NCI-H82 treated with DMSO at 0.1 percent for 48 hours (cell line): ENCODE measurements around the gene RUFY3.
A peak's percentile ranks its signal among the peaks of the same experiment; 100 is the strongest.
"Not testable (repeated sequence)": the region's sequence is repeated elsewhere in the genome, so short reads cannot be mapped to it uniquely, and the experiment has no call there.

Source experiments
- DNase-seq: peaks from one replicate; lab custom pipeline; 2025; ENCODE audit not compliant: unreplicated experiment; lab: John Stamatoyannopoulos, UW

Gene RUFY3, protein sequence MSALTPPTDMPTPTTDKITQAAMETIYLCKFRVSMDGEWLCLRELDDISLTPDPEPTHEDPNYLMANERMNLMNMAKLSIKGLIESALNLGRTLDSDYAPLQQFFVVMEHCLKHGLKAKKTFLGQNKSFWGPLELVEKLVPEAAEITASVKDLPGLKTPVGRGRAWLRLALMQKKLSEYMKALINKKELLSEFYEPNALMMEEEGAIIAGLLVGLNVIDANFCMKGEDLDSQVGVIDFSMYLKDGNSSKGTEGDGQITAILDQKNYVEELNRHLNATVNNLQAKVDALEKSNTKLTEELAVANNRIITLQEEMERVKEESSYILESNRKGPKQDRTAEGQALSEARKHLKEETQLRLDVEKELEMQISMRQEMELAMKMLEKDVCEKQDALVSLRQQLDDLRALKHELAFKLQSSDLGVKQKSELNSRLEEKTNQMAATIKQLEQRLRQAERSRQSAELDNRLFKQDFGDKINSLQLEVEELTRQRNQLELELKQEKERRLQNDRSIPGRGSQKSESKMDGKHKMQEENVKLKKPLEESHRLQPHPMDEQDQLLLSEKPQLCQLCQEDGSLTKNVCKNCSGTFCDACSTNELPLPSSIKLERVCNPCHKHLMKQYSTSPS

DNA sequence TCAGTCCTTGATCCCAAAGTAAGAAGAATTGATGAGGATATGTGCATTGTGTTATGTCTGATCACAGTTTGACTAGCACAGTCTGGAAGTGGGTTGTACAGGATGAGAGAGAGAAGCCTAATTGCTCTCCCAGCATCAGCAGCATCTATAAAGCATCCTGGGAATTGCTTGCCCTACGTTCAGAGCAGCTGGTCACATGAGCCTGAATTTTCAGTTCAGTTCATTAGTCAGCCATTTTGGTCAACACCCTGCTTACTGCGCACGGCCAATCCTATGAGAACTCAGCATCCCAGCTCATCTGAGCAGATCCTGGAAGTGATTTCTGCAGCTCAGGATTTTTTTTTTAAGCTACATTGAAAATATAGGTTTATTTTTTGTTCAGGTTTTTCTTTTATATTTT is at the start of gene RUFY3:
Gene RUFY3 (plus strand): TSS at position 218 of the 400 bp plus-strand sequence. CDS start 610 bp downstream, outside the sequence.
- peak; percentile 82 for DNase-seq

DNA sequence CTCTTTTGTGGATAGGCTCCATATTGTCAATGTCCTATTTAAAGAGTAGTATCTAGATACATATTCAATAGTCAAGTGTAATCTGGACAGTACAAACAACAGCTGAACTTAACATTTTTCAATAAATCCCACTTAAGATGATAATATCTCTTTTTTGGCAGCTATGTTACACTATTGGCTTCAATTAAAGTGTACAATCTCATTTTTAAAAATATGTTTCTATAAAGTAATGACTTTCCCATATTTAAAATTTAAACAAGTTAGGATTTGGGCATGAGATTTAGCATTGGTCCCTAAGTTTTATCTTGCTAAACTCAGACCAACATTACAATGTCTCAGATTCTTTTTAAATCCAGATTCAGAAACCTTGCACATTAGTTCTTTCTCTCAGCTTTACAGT is 47.6 kb upstream of the RUFY3 start:
- no peak for DNase-seq

DNA sequence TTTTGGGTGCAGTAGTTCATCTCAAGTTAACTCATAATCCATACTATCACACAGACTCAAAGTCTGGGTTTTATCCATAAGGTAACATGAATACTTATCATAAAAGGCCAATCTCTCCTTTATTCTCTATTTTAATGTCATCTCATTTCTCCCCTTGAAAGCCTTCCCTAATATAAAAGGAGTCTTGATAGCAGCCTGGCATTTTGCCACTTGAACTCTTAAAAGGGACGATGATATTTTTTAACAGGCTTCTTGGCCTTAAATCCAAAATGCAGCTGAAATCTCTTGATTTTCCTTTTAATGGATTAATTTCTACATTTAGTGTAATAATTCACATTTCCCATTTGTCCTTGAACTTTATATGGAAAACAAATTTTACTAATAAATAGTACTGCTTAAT is 47.0 kb upstream of the RUFY3 start:
- no peak for DNase-seq

DNA sequence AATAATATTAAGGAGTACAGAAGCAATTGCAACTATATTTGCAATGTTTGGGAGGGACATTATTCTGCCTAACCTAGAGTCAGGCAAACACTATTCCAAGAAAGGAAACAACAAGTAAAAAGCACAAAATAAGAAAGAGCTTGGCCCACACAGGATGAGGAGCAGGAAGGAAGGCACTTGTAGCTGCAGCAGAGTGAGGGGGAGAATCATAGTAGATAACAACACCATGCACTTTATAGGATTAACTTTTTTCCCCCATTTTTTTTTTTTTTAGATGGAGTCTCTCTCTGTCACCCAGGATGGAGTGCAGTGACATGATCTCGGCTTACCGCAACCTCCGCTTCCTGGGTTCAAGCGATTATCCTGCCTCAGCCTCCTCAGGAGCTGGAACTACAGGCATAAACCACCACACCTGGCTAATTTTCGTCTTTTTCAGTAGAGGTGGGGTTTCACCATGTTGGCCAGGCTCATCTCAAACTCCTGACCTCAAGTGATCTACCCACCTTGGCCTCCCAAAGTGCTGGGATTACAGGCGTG is 45.1 kb upstream of the RUFY3 start:
- no peak for DNase-seq

DNA sequence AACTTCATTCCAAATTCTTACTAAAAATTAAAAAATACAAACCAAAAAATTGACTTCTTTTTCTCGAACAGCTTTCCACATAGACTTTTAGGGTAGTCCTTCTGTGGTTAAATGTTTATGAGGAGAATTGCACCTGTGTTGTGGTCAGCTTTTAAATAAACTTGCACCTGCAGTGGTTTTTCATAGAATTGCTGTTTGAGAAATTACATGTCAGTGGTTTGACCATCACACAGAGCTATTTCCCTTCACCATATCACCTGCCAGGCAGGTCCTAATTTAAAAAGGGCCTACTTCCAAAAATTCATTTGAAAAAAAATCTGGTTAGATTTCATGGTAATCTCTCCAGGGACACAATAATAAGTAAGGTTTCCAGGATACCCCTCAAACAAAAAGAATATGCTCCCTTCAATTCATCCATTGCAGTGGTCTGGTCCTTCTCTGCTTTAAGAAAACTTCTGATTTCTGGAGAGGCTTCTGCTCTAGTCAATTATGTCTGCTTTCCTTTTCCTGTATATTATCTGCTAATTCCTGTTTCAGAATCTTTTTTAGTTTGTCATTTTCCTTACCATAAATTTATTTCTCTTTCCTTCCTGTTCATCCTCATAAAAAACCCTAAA is 43.3 kb upstream of the RUFY3 start:
- DNase-seq, result no peak

DNA sequence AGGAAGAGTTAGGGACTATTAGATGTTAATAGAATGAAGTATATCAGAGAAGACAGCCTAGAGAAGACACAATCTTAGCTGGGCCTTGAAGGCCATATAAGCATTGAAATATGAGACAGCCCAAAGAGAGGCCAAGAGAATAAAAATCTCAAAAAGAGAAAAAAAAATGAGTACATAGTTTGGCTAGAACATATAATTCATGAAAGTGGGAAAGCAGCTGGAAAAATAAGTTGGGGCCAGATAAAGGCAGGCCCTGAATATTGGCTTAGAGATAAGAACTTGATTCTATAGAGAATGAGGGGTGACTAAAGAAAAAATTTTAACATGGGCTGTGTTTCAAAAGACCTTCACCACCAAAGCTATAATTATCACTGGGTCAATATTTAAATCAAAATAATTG is 40.8 kb upstream of the RUFY3 start:
- DNase-seq, result no peak

DNA sequence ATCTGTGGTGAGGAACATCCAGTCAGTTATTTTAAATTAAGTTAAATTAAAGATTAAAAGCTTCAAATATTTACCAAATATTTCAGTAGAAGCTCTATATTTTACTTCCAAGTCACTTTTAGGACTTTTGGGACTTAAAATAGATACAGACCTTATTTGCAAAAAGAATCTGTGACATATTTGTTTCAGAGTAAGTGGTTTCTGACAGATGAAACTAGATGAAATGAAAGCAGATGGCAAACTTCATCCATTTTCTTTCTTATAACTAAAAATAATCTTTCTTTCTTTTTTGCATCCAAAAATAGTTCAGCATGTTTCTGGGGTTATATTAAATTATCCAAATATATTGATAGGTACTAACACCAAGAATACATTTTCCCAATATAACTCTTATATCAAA is 40.1 kb upstream of the RUFY3 start:
- no peak for DNase-seq

DNA sequence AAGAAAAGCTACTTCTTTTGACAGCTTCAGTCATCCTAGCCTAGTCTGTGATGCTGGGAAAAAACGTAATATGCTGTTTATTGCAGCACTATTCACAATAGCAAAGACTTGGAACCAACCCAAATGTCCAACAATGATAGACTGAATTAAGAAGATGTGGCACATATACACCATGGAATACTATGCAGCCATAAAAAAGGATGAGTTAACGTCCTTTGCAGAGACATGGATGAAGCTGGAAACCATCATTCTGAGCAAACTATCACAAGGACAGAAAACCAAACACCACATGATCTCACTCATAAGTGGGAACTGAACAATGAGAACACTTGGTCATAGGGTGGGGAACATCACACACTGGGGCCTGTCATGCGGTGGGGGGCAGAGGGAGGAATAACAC is 39.6 kb upstream of the RUFY3 start:
- DNase-seq, result not testable (repeated sequence)

DNA sequence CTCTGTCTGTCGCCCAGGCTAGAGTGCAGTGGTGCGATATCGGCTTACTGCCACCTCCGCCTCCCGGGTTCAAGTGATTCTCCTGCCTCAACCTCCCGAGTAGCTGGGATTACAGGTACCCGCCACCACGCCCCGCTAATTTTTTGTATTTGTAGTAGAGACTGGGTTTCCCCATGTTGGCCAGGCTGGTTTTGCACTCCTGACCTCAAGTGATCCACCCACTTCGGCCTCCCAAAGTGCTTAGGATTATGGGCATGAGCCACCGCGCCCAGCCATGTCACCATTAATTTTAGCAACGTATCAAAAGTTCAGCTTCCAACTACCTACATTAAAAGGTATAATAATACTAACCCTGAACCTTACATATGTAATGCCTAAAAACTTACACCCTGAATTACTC is 34.4 kb upstream of the RUFY3 start:
- no peak for DNase-seq

DNA sequence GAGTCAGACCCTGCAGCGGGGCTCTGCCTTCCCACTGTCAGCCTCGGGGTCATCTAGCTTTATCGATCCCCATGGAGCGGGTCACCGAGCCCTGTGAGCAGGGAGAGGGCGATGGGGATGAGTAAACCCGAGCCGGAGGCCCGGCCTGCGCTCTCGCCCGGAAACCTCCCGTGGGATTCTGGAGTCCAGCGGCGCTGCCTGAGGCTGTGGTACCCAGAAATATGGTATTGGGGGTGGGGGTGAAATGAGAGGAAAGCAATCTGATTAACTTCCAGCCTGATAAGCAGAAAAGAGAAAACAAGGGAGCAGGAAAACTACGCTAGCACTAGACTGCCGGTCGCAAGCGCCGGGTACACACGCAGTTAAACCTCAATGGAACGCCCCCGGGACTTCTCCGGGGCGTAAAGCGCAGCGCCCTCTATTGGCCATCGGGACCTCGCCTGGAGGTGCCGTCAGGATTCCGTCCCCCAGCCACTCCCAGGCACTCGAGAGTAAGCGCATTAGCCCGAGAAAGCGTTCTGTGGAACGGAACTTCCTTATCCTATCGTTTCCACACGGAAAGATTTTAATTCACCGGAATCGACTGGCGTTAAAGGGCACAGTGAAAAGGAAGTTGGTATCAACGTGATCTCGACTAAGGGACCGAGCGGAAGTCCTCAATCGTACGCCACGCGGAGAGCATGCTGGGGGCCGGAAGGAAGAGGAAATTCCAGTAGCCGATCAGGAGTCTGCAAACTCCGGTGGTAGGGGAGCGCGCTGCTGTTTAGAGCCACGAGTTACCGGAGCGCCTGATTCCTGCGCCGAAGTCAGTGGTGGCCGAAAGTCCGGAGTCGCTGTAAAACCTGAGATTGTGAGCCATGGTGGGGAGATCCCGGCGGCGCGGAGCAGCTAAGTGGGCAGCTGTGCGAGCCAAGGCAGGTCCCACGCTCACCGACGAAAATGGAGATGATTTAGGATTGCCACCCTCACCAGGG is 33.7 kb upstream of the RUFY3 start, which contains the start of gene UTP3:
Gene UTP3 (plus strand): TSS at position 712 of the 974 bp plus-strand sequence. CDS start 146 bp downstream, at position 858.
- DNase-seq, result peak; percentile 93

DNA sequence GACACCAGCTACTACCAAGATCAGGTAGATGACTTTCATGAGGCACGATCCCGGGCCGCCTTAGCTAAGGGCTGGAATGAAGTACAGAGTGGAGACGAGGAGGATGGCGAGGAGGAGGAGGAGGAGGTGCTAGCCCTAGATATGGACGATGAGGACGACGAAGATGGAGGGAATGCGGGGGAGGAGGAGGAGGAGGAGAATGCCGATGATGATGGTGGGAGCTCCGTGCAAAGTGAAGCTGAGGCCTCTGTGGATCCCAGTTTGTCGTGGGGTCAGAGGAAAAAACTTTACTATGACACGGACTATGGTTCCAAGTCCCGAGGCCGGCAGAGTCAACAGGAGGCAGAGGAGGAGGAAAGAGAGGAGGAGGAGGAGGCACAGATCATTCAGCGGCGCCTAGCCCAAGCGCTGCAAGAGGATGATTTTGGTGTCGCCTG is 33.0 kb upstream of the RUFY3 start:
- DNase-seq, result no peak

DNA sequence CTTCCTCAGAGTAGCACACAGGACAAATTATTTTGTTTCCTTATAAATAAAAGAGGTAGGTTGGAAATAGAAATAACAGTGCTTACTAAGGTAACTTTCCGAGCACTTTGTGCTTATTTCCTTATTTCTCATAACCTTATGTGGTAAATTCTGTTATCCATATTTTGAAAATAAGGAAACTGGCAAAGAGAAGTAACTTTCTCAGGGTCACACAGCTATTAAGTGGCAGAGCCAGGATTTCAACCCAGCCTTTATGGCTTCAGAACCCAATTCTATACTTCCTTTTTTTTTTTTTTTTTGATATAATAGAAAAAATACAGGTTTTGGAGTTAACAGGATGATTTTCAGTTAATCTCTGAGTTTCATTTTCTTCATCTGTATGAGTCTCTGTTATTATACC is 30.1 kb upstream of the RUFY3 start:
- no peak for DNase-seq

DNA sequence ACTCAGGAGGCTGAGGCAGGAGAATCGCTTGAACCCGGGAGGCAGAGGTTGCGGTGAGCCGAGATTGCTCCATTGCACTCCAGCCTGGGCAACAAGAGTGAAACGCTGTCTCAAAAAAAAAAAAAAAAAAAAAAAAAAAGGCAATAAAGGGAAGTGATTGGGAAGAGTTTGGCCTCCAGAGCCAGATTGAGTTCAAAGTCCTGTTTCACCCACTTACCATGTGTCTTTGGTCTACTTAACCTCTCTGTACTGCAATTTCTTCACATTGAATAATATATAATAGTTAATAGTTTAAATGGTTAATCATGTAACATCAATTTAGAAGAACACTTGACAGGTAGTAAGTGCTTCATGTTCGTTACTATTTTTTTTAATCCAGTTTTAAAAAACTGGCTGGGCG is 27.1 kb upstream of the RUFY3 start:
- not testable (repeated sequence) for DNase-seq

DNA sequence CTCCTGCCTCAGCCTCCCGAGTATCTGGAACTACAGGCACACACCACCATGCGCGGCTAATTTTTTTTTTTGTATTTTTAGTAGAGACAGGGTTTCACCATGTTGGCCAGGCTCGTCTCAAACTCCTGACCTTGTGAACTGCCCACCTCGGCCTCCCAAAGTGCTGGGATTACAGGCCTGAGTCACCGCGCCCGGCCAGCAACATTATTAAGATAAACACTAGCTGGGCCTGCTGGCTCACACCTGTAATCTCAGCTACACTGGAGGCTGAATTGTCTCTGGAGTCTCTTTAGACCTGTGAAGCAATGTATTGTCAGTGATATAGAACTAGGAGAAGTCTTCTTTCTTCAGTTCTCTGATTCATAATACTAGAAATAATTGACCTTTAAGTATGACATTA is 23.3 kb upstream of the RUFY3 start:
- DNase-seq, result not testable (repeated sequence)

DNA sequence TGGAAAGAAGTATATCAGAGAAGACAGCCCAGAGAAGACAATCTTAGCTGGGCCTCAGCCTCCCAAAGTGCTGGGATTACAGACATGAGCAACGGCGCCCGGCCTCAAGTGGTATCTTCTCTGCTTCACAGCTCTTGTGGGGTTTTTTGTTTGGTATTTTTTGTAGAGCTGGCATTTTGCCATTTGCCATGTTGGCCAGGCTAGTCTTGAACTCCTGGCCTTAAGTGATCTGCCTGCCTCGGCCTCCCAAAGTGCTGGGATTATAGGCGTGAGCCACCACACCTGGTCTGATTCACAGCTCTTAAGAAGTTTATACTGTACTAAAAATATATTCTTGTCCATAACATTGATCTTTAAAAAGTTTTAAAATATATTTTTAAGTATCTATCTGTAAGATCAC is 21.1 kb upstream of the RUFY3 start:
- DNase-seq, result no peak

DNA sequence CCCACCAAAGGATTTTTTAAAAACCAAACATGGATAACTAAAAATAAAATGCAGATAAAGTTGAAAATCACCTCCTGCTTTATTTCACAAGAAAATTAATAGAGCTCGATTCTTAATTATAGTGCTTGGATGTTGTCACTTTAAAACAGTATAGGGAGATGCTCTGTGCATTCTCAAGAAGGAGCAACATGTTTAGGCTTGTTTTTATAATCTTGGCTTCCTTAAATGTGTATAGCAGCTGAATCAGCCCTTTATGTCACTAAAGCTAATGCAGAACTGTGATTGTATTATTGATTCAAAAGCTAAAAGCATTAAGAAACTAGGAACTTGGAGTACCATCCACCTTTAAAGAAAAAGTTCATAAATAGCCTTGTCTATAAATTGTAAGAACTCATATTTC is 20.5 kb upstream of the RUFY3 start:
- DNase-seq, result no peak

DNA sequence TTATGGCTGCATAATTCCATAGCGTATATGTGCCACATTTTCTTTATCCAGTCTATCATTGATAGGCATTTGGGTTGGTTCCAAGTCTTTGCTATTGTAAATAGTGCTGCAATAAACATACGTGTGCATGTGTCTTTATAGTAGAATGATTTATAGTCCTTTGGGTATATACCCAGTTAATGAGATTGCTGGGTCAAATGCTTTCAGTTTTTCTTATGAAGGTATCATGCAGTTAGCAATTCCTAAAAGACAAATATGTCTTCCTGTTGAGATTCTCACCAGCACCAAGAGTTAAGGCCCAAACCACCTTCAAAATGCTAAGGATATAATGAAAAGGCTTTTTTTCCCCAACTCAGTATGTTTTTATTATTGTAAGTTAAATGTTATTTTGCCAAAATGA is 19.2 kb upstream of the RUFY3 start:
- DNase-seq, result not testable (repeated sequence)

DNA sequence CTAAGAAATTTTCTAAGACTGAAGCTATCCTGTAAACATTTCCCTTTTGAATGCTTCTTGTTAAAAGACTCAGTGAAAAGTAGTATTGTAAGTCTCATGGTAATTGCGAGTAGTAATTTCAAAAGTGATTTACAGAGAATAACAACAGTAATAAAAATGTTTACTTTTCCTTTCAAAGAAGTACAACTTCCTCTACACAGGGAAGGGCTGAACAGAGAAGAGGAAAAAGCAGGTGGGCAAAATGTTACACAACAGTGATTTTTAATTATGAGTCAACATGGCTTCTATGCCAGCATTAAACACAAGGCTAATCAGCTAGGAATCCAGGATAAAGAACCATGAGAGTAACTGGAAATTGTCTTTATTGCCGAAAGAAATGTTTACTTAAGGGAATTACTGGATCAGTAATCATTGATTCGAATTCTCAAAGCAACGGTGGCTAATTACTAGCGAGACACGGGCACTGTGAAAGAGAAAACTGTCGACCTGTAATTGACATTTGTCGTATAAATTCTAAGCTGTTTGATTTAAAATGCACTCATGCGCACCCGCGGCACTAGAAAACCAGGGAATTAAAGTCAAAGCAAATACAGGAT is 18.0 kb upstream of the RUFY3 start:
- DNase-seq, result peak; percentile 3

DNA sequence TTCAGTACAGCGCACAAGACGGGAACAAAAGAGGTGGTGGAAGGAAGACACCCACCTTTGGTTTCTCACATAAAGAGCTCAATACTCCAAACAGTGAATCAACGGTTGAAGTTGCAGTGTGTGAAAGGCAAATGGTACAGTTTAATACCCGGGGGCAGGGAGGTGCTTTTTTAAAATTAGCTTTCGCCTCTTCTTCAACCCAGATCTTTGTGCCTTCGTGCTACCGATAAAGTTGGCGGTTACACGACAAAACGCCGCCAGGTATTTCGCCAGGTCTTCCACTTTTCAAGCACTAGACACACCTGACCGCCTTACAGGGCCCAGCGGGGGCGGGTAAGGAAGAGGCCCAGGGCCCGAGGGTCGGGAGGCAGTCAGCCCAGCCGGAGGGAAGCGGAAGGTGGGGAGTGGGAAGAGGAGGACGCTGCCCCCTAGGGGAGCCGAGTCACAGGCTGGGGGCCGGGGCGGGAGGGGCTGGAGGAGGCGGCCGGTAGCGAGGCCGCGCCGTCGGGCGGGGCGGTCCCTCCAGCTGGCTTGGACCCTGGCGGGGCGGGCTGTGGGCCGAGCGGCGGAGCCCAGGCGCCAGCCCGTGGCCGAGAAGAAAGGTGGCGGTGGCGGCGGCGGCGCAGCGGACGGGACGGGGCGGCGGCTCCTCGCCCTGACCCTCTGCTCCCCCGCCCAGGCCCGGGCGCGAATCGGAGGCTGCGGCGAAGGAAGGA is 17.4 kb upstream of the RUFY3 start:
- DNase-seq, result peak; percentile 54

DNA sequence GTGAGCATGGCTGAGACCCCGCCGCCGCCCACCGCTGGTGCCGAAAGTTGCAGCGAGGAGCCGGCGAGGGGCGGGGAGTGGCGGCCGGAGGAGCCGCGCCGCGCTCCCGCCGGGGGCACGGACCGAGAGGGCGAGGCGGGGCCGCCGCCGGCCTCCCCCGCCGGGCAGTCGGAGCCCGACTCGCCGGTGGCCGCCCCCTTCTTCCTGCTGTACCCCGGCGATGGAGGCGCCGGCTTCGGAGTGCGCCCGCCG is 16.9 kb upstream of the RUFY3 start:
- no peak for DNase-seq
